Gastrocnemius medialis (tissue), 4 donors: ENCODE results near the gene SDK2. TPM values are rescaled to one million over a fixed set of nuclear protein-coding genes. Genes with fewer than 3 reads are reported as not detected.

Experiments used
- ATAC-seq, 2 donors: fragments of 150-250 bp; one replicate each; pipeline ENCODE4 v1.9.1; 2016
- DNase-seq, 2 donors: peaks; one replicate each; pipeline ENCODE4 v3.0.0-alpha.2; 2019
- H3K27ac ChIP-seq, 4 donors: fragments of 200-600 bp; sonication (generic); 1 replicate in 1 of 4; 2 replicates in 3 of 4; pipeline ENCODE4 v1.5.1; 2016 to 2018; ENCODE audit warnings: mild to moderate bottlenecking in 2 of 4, moderate library complexity in 1 of 4
- H3K27me3 ChIP-seq, 3 donors: fragments of 200-600 bp; sonication (generic) in 2 of 3; 1 replicate in 1 of 3; 2 replicates in 2 of 3; pipeline versions ENCODE4 v1.5.1 to v1.6.0; 2016 to 2019; ENCODE audit warnings: mild to moderate bottlenecking in 1 of 3, moderate library complexity in 1 of 3
- H3K36me3 ChIP-seq, 2 donors: fragments of 200-600 bp; sonication (generic) in 1 of 2; one replicate each; pipeline ENCODE4 v1.5.1; 2017 to 2018
- H3K4me1 ChIP-seq, 2 donors: fragments of 200-600 bp; sonication (generic) in 1 of 2; one replicate each; pipeline ENCODE4 v1.5.1; 2016 to 2017; ENCODE audit warnings: mild to moderate bottlenecking in 2 of 2
- H3K4me3 ChIP-seq, 4 donors: fragments of 200-600 bp; sonication (generic) in 3 of 4; 1 replicate in 1 of 4; 2 replicates in 3 of 4; pipeline ENCODE4 v1.5.1; 2016 to 2019; ENCODE audit warnings: mild to moderate bottlenecking in 2 of 4
- H3K9me3 ChIP-seq, 3 donors: fragments of 200-600 bp; sonication (generic) in 2 of 3; 1 replicate in 1 of 3; 2 replicates in 2 of 3; pipeline ENCODE4 v1.5.1; 2016 to 2019
- POLR2A ChIP-seq, 2 donors: fragments of 450-650 bp; IDR thresholded peaks; one replicate each; pipeline ENCODE4 v1.6.1; 2017; ENCODE audit warnings: antibody characterized with exemption in 2 of 2, mild to moderate bottlenecking in 2 of 2, moderate library complexity in 2 of 2
- in situ Hi-C, 4 donors: fragments of 200-750 bp; cut with MboI; loops; one replicate each; pipeline versions ENCODE4 v1.15.0 to v1.8.0; 2017; ENCODE audit warnings: low sequenced_read_pairs in 4 of 4
- intact Hi-C: fragments of 100-400 bp; cut with DNase I; formaldehyde crosslinking; loops from one replicate; pipeline ENCODE4 v1.15.1; 2023; ENCODE audit warnings: low total_unique reads
- total RNA-seq, 4 donors: library from RNA; depleted of rRNA; stranded (reverse); fragments of >200 nt; gene quantifications; one replicate each; pipeline versions ENCODE4 v1.1.0 to v1.2.3, GENCODE V29; 2016
- TF ChIP-seq, protein P1 (sequence below), 5 experiments: fragments of 450-650 bp in 3 of 5; fragments of 200-600 bp in 2 of 5; sonication (generic) in 2 of 5; IDR thresholded peaks in 4 of 5; conservative IDR thresholded peaks in 1 of 5; 1 replicate in 4 of 5; 2 replicates in 1 of 5; pipeline ENCODE4 v1.5.1; 2016 to 2019; ENCODE audit warnings: antibody characterized with exemption in 5 of 5, mild to moderate bottlenecking in 3 of 5, moderate library complexity in 3 of 5

The SDK2 gene
- total RNA-seq, 4 donors from 2014 or later: 0.02 to 0.31 (median 0.13) TPM

DNA sequence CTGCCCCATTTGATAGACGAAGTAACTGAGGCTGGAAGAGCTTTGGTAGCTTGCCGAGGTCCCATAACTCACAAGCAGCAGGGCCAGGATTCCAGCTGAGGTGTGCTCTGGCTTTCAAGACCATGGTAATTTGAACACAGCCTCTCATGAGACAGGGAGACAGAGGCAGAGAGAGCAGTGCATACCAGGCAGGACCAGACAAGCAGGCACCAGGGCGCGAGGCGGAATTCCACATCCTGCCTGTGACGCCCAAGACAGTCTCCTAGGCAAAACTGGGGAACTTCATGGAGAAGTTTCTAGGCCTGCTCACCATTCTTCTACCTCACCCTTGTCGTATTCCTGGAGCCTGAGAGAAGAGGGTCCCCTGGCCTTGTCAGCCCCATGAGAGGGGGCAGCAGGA is 19.2 kb downstream of the SDK2 start:
- Histone ChIP-seq H3K4me3 (no peak overlapping the region), H3K9me3 (no peaks in the 10 kb centered on the region), H3K27me3 (no peaks in the 10 kb centered on the region), H3K27ac (no peak overlapping the region), H3K36me3 (no peaks in the 10 kb centered on the region), H3K4me1 (no peaks in the 10 kb centered on the region)
- intact Hi-C loops: no loop called here
- in situ Hi-C loops: no loop called here
- no peak for ATAC-seq
- TF ChIP-seq, protein P1, sequence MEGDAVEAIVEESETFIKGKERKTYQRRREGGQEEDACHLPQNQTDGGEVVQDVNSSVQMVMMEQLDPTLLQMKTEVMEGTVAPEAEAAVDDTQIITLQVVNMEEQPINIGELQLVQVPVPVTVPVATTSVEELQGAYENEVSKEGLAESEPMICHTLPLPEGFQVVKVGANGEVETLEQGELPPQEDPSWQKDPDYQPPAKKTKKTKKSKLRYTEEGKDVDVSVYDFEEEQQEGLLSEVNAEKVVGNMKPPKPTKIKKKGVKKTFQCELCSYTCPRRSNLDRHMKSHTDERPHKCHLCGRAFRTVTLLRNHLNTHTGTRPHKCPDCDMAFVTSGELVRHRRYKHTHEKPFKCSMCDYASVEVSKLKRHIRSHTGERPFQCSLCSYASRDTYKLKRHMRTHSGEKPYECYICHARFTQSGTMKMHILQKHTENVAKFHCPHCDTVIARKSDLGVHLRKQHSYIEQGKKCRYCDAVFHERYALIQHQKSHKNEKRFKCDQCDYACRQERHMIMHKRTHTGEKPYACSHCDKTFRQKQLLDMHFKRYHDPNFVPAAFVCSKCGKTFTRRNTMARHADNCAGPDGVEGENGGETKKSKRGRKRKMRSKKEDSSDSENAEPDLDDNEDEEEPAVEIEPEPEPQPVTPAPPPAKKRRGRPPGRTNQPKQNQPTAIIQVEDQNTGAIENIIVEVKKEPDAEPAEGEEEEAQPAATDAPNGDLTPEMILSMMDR (IDR thresholded peaks at IDR 0.05 in 4 of 5, conservative IDR thresholded peaks at IDR 0.05 in 1 of 5): no peak
- no peak for TF ChIP-seq POLR2A (IDR thresholded peaks at IDR 0.05)
- DNase-seq: no peak

DNA sequence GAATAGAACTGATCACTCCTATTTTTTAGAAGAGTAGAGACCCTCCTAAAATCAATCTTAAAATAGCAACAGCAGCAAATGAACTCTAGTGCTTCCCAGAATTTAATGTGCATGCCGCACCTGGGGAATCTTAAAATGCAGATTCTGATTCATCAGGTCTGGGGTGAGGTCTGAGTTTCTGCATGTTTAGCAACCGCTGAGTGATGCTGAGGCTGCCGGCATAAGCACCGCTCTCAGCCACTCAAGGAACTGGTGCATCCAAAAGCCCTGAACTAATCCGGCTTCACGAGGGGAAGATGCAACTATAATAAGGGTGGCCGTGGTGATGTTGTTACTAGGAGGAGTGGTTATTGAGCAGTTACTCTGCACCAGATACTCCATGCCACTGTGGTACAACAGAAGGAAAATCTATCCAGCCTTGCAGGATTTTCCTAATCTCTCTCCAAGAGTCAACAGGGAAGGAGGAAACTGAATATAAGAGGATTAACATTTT is 19.7 kb downstream of the SDK2 start:
- Histone ChIP-seq H3K27ac (no peak overlapping the region), H3K4me1 (no peaks in the 10 kb centered on the region), H3K27me3 (no peaks in the 10 kb centered on the region), H3K9me3 (no peaks in the 10 kb centered on the region), H3K4me3 (no peak overlapping the region), H3K36me3 (no peaks in the 10 kb centered on the region)
- DNase-seq: no peak
- in situ Hi-C loops: loop anchor here in 1 of 4 donors (25.0 kb wide), 1 partner anchor 187 kb away; no protein-coding TSS in a partner anchor
- intact Hi-C loops: no loop called here
- no peak for ATAC-seq
- TF ChIP-seq, protein P1 (IDR thresholded peaks at IDR 0.05 in 4 of 5, conservative IDR thresholded peaks at IDR 0.05 in 1 of 5): no peak
- no peak for TF ChIP-seq POLR2A (IDR thresholded peaks at IDR 0.05)

DNA sequence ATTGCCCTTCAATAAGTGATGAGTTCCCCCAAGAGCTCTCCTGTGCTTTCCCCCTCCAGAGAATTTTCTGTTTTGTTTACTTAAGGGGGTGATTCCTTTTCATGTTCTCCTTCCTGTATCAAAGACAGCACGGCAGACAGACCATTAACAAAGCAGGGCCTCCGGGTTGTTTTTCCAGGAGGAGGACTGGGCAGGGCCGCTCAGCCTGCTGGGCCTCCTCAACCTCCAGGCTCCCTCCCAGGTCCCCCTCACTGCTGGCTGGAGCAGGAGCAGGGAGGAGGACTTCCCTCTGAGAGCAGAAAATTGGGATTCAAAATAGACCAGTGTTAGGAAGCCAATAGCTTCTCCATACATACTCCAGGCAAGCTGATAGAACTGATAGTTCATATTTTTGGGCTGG is 20.4 kb downstream of the SDK2 start:
- ATAC-seq (no peak), DNase-seq (no peak)
- no peak overlapping the region for H3K27ac ChIP-seq
- TF ChIP-seq POLR2A (IDR thresholded peaks at IDR 0.05): no peak
- TF ChIP-seq, protein P1 (IDR thresholded peaks at IDR 0.05 in 4 of 5, conservative IDR thresholded peaks at IDR 0.05 in 1 of 5): no peak
- no peak overlapping the region for H3K4me3 ChIP-seq
- H3K9me3 ChIP-seq: no peaks in the 10 kb centered on the region
- intact Hi-C loops (no loop called here), in situ Hi-C loops (loop anchor here in 1 of 4 donors (25.0 kb wide), 1 partner anchor 187 kb away; no protein-coding TSS in a partner anchor)
- no peaks in the 10 kb centered on the region for H3K4me1 ChIP-seq
- no peaks in the 10 kb centered on the region for H3K27me3 ChIP-seq
- no peaks in the 10 kb centered on the region for H3K36me3 ChIP-seq

DNA sequence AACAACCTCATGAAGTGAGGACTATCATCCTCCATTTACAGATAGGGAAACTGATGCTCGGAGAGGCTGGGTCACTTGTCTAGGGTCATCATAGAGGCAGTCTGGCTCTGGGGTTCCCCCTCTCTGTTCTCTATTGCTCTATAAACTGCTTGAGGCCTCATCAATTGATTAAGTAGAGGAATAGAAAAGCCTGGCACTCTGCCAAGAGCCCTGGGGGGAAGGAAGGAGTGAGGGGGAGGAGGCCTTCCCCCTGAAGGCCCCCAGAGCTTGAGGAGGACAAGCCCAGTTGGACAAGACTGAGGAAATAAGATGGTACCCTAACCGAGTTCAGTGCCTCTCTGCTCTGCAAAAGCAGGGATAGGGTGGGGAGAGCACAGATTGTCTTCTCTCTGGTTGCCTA is 21.0 kb downstream of the SDK2 start:
- no peak for DNase-seq
- in situ Hi-C loops (loop anchor here in 1 of 4 donors (25.0 kb wide), 1 partner anchor 186 kb away; no protein-coding TSS in a partner anchor), intact Hi-C loops (no loop called here)
- Histone ChIP-seq H3K4me1 (no peaks in the 10 kb centered on the region), H3K36me3 (no peaks in the 10 kb centered on the region), H3K9me3 (no peaks in the 10 kb centered on the region), H3K4me3 (no peak overlapping the region), H3K27ac (no peak overlapping the region), H3K27me3 (no peaks in the 10 kb centered on the region)
- TF ChIP-seq, protein P1 (IDR thresholded peaks at IDR 0.05 in 4 of 5, conservative IDR thresholded peaks at IDR 0.05 in 1 of 5): no peak
- no peak for TF ChIP-seq POLR2A (IDR thresholded peaks at IDR 0.05)
- no peak for ATAC-seq

DNA sequence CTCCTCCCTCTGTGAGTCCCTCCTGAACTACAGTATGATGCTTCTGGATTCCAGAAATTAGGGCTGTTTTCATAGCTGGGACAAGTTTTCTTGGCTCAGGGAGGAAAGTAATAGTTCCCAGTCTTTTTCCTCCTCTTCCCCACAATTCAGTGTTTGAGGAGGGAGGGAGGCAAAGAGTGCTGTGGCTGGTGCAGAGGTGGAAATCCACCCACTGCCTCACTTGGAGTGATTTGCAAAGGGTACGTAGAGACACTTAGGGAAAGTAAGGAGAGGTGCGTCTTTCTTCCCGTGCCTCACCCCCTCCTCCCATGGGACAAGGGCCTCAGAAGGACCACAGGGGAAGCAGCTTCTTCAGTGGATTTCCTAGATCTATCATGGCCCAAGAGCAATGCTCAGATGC is 21.9 kb downstream of the SDK2 start:
- DNase-seq (no peak), ATAC-seq (no peak)
- intact Hi-C loops: no loop called here
- in situ Hi-C loops: loop anchor here in 1 of 4 donors (25.0 kb wide), 1 partner anchor 185 kb away; no protein-coding TSS in a partner anchor
- H3K36me3 ChIP-seq: no peaks in the 10 kb centered on the region
- H3K4me3 ChIP-seq: no peak overlapping the region
- H3K9me3 ChIP-seq: no peaks in the 10 kb centered on the region
- H3K4me1 ChIP-seq: no peaks in the 10 kb centered on the region
- no peak for TF ChIP-seq POLR2A (IDR thresholded peaks at IDR 0.05)
- TF ChIP-seq, protein P1 (IDR thresholded peaks at IDR 0.05 in 4 of 5, conservative IDR thresholded peaks at IDR 0.05 in 1 of 5): no peak
- no peak overlapping the region for H3K27ac ChIP-seq
- H3K27me3 ChIP-seq: no peaks in the 10 kb centered on the region
